ENCODE results near the gene EEA1.

EEA1 gene

GRCh38 chr12:92928962-92929915, at the start of gene EEA1:
Gene EEA1, minus strand, starts transcription at chr12:92929295. Its CDS starts 229 bp downstream, at chr12:92929066.
- peak within 1 kb of the TSS; percentile 75 for H3K4me3 ChIP-seq (ENCODE audit: low read depth, low read length)
- TF ChIP-seq CTCF (IDR thresholded peaks at IDR 0.05; ENCODE audit: borderline replicate concordance, insufficient read depth, low read depth, low read length), result peak; percentile 37; the same call in 1 of the 2 replicates

DNA sequence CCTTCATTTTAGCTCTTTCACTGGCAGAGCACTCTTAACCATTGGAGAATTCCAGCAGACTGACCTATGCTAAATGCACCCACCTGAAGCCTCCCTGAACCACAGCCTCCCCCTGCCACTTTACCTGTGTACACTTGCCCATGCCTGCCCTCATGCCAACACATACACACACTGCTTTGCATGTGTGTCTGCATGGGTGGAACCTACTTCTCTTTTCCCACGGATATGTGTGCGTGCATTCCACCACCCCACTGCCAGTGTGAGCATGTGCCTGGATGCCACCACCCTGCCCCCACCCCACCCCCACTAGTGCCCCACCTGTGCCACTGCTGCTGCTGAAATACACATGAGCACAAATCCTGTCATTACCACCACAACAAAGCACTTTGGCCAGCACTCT, 49.5 kb upstream of the EEA1 start:
- TF ChIP-seq CTCF (IDR thresholded peaks at IDR 0.05; ENCODE audit: borderline replicate concordance, insufficient read depth, low read depth, low read length), result no peak
- H3K4me3 ChIP-seq (ENCODE audit: low read depth, low read length), result no peak overlapping the region

DNA sequence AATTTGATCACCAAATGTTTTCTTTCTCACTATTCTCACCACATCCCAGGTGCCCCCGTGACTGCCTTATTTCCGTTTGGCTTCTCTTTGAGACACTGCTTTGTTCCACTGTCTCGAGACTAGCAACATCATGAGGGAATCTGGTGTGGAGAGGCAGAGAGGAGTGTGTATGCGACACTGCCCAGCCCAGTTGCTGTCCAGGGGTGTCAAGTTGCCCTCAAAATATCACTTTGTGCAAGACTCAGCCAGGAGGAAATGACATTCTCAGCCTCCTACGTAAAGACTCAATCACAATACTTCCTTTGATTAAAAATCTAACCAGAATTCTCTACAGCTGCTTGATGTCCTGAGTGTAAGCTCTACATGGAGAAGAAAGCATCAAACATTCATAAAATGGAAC, 48.2 kb upstream of the EEA1 start:
- H3K4me3 ChIP-seq (ENCODE audit: low read depth, low read length), result no peak overlapping the region
- no peak for TF ChIP-seq CTCF (IDR thresholded peaks at IDR 0.05; ENCODE audit: borderline replicate concordance, insufficient read depth, low read depth, low read length)

- H3K4me3 ChIP-seq (ENCODE audit: low read depth, low read length), result no peak overlapping the region
- no peak for TF ChIP-seq CTCF (IDR thresholded peaks at IDR 0.05; ENCODE audit: borderline replicate concordance, insufficient read depth, low read depth, low read length)
Observed at GRCh38 chr12:92974759-92975158, 45.7 kb upstream of the EEA1 start.

GRCh38 chr12:92973614-92974013, 44.5 kb upstream of the EEA1 start:
- no peak for TF ChIP-seq CTCF (IDR thresholded peaks at IDR 0.05; ENCODE audit: borderline replicate concordance, insufficient read depth, low read depth, low read length)
- no peak overlapping the region for H3K4me3 ChIP-seq (ENCODE audit: low read depth, low read length)

DNA sequence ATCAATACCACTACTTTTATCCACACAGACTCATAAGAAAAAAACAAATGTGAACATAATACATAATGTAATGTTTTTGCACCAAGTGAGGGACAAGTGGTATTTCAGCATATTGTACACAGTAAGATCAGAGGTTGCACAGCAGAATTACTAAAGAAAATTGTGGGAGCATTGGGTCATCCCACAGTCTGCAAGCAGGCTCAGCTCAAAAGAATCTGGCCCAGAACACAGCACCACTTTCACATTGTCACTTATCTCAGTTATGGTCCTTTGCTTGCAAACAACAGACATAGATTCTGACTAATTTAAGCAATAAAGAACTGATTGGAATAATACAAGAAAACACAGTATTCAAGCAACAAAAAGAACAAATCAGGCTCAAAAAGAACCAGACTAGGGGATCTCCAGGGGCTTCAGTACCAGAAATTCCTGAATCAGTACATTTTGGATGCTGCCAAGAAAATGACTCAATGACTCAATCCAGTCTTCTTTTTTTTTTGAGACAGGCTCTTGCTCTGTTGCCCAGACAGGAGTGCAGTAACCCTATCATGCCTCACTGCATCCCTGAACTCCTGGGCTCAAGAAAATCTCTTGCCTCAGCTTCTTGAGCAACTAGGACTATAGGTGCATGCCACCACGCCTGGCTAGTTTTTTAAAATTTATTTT, 42.9 kb upstream of the EEA1 start:
- no peak for TF ChIP-seq CTCF (IDR thresholded peaks at IDR 0.05; ENCODE audit: borderline replicate concordance, insufficient read depth, low read depth, low read length)
- no peak overlapping the region for H3K4me3 ChIP-seq (ENCODE audit: low read depth, low read length)
